Keratinocyte (primary cell): ENCODE data around the gene DNASE1. TPM values are rescaled to one million over a fixed set of nuclear protein-coding genes. Genes with fewer than 3 reads are reported as not detected.

Experiments used
- DNase-seq: peaks from one replicate; pipeline ENCODE4 v3.0.0-alpha.2; 2011; ENCODE audit warnings: low read depth, missing footprints, low spot score
- FAIRE-seq: peaks from 2 replicates; lab custom pipeline; 2011; peaks lifted over from hg19 to GRCh38; lab: Jason Lieb, UNC
- H2AFZ ChIP-seq: 2 replicates; pipeline ENCODE4 v1.6.0; 2012; ENCODE audit warnings: low read length, control low read depth, inconsistent platforms; ENCODE audit not compliant: control insufficient read depth
- H3K27ac ChIP-seq: 2 replicates; pipeline ENCODE4 v1.5.1; 2011; ENCODE audit warnings: low read length; ENCODE audit not compliant: control insufficient read depth, insufficient read depth
- H3K27me3 ChIP-seq: 3 replicates; pipeline ENCODE4 v1.6.0; 2011; ENCODE audit warnings: low read length; ENCODE audit not compliant: control insufficient read depth, insufficient read depth; ENCODE audit errors: extremely low read depth
- H3K36me3 ChIP-seq, 2 experiments: 2 replicates in 1 of 2; 3 replicates in 1 of 2; pipeline ENCODE4 v1.5.1; 2011; ENCODE audit warnings: low read length in 2 of 2, mild to moderate bottlenecking in 1 of 2; ENCODE audit not compliant: control insufficient read depth in 2 of 2, insufficient read depth in 2 of 2; ENCODE audit errors: extremely low read depth in 1 of 2
- H3K4me1 ChIP-seq: 3 replicates; pipeline ENCODE4 v1.5.1; 2011; ENCODE audit warnings: low read length; ENCODE audit not compliant: control insufficient read depth, insufficient read depth; ENCODE audit errors: extremely low read depth
- H3K4me2 ChIP-seq: 3 replicates; pipeline ENCODE4 v1.6.0; 2011; ENCODE audit warnings: low read depth, low read length; ENCODE audit not compliant: control insufficient read depth, insufficient read depth; ENCODE audit errors: extremely low read depth
- H3K4me3 ChIP-seq, 3 experiments: fragments of 200-600 bp in 1 of 3; sonication (generic) in 1 of 3; 2 replicates in 2 of 3; 3 replicates in 1 of 3; pipeline ENCODE4 v1.5.1; 2011 to 2016; ENCODE audit warnings: low read length in 3 of 3, mild to moderate bottlenecking in 3 of 3, control low read depth in 2 of 3, inconsistent platforms in 1 of 3, low read depth in 1 of 3, mixed read lengths in 1 of 3, mixed run types in 1 of 3, moderate library complexity in 1 of 3; ENCODE audit not compliant: control insufficient read depth in 2 of 3, insufficient read depth in 2 of 3; ENCODE audit errors: extremely low read depth in 1 of 3
- H3K79me2 ChIP-seq: 2 replicates; pipeline ENCODE4 v1.6.0; 2012; ENCODE audit warnings: low read length; ENCODE audit not compliant: control insufficient read depth, insufficient read depth
- H3K9ac ChIP-seq: 3 replicates; pipeline ENCODE4 v1.6.0; 2011; ENCODE audit warnings: low read length; ENCODE audit not compliant: control insufficient read depth, insufficient read depth; ENCODE audit errors: extremely low read depth
- H3K9me1 ChIP-seq: 3 replicates; pipeline ENCODE4 v1.6.0; 2011; ENCODE audit warnings: low read length; ENCODE audit not compliant: control insufficient read depth, insufficient read depth; ENCODE audit errors: extremely low read depth
- H3K9me3 ChIP-seq: 2 replicates; pipeline ENCODE4 v1.5.1; 2012; ENCODE audit warnings: low read depth, low read length; ENCODE audit not compliant: control insufficient read depth
- H4K20me1 ChIP-seq: 3 replicates; pipeline ENCODE4 v1.6.0; 2011; ENCODE audit warnings: low read length; ENCODE audit not compliant: control insufficient read depth, insufficient read depth; ENCODE audit errors: extremely low read depth
- EZH2 ChIP-seq: IDR thresholded peaks from one replicate; pipeline ENCODE4 v1.6.1; 2012; ENCODE audit warnings: inconsistent platforms, mild to moderate bottlenecking, low read length, moderate library complexity
- dilution Hi-C: fragments of 300-500 bp; cut with MboI; formaldehyde crosslinking; loops from one replicate; pipeline ENCODE4 v1.7.0; 2020; ENCODE audit warnings: low sequenced_read_pairs; ENCODE audit not compliant: extremely low pct_ligation_motif_present
- polyA plus RNA-seq, 5 experiments: library from polyadenylated mRNA; depleted of rRNA in 3 of 5; stranded (reverse) in 3 of 5; stranded (forward) in 1 of 5; unstranded in 1 of 5; fragments of >200 nt; gene quantifications; 1 replicate in 1 of 5; 2 replicates in 3 of 5; 3 replicates in 1 of 5; pipeline versions ENCODE4 v1.2.1 to v1.2.3, GENCODE V29; 2011 to 2012; ENCODE audit warnings: missing spikeins in 2 of 5, low read depth in 1 of 5, low replicate concordance in 1 of 5
- TF ChIP-seq, protein P1 (sequence below), 3 experiments: IDR thresholded peaks in 1 of 3; conservative IDR thresholded peaks in 1 of 3; optimal IDR thresholded peaks in 1 of 3; 2 replicates in 2 of 3; 3 replicates in 1 of 3; pipeline versions ENCODE3 to v1.5.1; 2011; ENCODE audit warnings: low read length in 3 of 3, mild to moderate bottlenecking in 3 of 3, moderate library complexity in 2 of 3, control low read depth in 1 of 3, inconsistent platforms in 1 of 3; ENCODE audit not compliant: insufficient read depth in 2 of 3; ENCODE audit errors: extremely low read depth in 1 of 3

DNASE1 gene
- polyA plus RNA-seq, 1 donor (not counting 4 experiments of a cell fraction or from before 2014, with no cell fraction given), result 5.2 TPM

DNA sequence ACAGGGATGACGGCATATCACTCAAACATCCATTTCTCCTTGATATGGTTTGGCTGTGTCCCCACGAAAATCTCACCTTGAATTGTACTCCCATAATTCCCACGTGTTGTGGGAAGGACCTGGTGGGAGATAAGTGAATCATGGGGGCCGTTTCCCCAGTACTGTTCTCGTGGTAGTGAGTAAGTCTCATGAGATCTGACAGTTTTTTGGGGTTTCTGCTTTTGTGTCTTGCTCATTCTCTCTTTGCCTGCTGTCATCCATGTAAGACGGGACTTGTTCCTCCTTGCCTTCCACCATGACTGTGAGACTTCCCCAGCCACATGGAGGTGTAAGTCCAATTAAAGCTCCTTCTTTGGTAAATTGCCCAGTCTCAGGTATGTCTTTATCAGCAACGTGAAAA is 32.5 kb downstream of the DNASE1 start:
- Histone ChIP-seq H3K4me3 (no peak overlapping the region), H3K4me2 (no peak overlapping the region), H3K36me3 (peaks cover 15 to 26% of the 10 kb centered on the region in 2 experiments), H3K79me2 (peaks cover 2% of the 10 kb centered on the region), H3K27ac (no peak overlapping the region), H2AFZ (no peak overlapping the region), H3K9me3 (no peaks in the 10 kb centered on the region), H3K4me1 (peaks cover 10% of the 10 kb centered on the region), H3K27me3 (no peaks in the 10 kb centered on the region), H3K9ac (no peak overlapping the region), H3K9me1 (no peaks in the 10 kb centered on the region), H4K20me1 (no peaks in the 10 kb centered on the region)
- TF ChIP-seq, protein P1, sequence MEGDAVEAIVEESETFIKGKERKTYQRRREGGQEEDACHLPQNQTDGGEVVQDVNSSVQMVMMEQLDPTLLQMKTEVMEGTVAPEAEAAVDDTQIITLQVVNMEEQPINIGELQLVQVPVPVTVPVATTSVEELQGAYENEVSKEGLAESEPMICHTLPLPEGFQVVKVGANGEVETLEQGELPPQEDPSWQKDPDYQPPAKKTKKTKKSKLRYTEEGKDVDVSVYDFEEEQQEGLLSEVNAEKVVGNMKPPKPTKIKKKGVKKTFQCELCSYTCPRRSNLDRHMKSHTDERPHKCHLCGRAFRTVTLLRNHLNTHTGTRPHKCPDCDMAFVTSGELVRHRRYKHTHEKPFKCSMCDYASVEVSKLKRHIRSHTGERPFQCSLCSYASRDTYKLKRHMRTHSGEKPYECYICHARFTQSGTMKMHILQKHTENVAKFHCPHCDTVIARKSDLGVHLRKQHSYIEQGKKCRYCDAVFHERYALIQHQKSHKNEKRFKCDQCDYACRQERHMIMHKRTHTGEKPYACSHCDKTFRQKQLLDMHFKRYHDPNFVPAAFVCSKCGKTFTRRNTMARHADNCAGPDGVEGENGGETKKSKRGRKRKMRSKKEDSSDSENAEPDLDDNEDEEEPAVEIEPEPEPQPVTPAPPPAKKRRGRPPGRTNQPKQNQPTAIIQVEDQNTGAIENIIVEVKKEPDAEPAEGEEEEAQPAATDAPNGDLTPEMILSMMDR (optimal IDR thresholded peaks at IDR 0.05 in 1 of 3, IDR thresholded peaks at IDR 0.05 in 1 of 3, conservative IDR thresholded peaks at IDR 0.05 in 1 of 3; ENCODE audit: extremely low read depth in 1 of 3, insufficient read depth in 2 of 3, low read length in 3 of 3), result no peak
- no peak for TF ChIP-seq EZH2
- DNase-seq (no peak), FAIRE-seq (no peak)
- dilution Hi-C loops, result no loop called here

DNA sequence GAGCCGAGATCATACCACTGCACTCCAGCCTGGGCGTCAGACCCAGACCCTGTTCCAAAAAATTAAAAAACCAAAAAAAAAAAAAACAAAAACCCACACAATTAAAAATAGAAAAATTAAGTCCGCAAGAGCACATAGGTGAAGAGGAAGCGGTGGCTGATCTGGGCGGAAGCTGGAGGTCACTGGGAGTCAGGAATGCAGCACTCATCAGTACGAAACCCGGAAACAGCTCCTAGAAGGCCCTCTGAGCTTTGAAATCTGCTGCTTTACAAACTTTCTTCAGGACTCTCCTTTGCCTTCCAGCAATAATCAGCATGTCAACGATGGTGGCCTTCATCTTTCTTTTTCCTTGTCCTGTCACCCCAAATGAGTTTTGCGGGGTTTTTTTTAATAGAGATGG is 33.3 kb downstream of the DNASE1 start:
- H3K4me1 ChIP-seq, result peaks cover 10% of the 10 kb centered on the region
- H3K4me2 ChIP-seq, result no peak overlapping the region
- no peaks in the 10 kb centered on the region for H3K27me3 ChIP-seq
- H3K9me3 ChIP-seq, result no peaks in the 10 kb centered on the region
- no peak overlapping the region for H3K27ac ChIP-seq
- peaks cover 15 to 26% of the 10 kb centered on the region in 2 experiments for H3K36me3 ChIP-seq
- DNase-seq (no peak), FAIRE-seq (no peak)
- H3K79me2 ChIP-seq, result peaks cover 2% of the 10 kb centered on the region
- no peaks in the 10 kb centered on the region for H4K20me1 ChIP-seq
- no peak overlapping the region for H3K9ac ChIP-seq
- dilution Hi-C loops, result no loop called here
- no peak overlapping the region for H2AFZ ChIP-seq
- H3K9me1 ChIP-seq, result no peaks in the 10 kb centered on the region
- H3K4me3 ChIP-seq, result no peak overlapping the region
- TF ChIP-seq EZH2, result no peak
- TF ChIP-seq, protein P1 (optimal IDR thresholded peaks at IDR 0.05 in 1 of 3, IDR thresholded peaks at IDR 0.05 in 1 of 3, conservative IDR thresholded peaks at IDR 0.05 in 1 of 3; ENCODE audit: extremely low read depth in 1 of 3, insufficient read depth in 2 of 3, low read length in 3 of 3), result no peak
